Esophagus squamous epithelium (tissue), 5 donors: Measurements from ENCODE around the gene OR51B4. TPM values are rescaled to one million over a fixed set of nuclear protein-coding genes. Genes with fewer than 3 reads are reported as not detected.
"Not testable (repeated sequence)": the region's sequence is repeated elsewhere in the genome, so short reads cannot be mapped to it uniquely, and the experiment has no call there.

Source experiments
- DNase-seq: peaks from one replicate; lab custom pipeline; 2025; lab: John Stamatoyannopoulos, UW
- H3K27ac ChIP-seq, 4 donors: fragments of 200-600 bp; sonication (generic); one replicate each; pipeline ENCODE4 v1.5.1; 2016 to 2019; ENCODE audit warnings: mild to moderate bottlenecking in 1 of 4
- H3K27me3 ChIP-seq, 4 donors: fragments of 200-600 bp; sonication (generic); 1 replicate in 3 of 4; 2 replicates in 1 of 4; pipeline versions ENCODE4 v1.5.1 to v1.6.0; 2017 to 2021; ENCODE audit warnings: antibody characterized with exemption in 1 of 4
- H3K36me3 ChIP-seq, 3 donors: fragments of 200-600 bp; sonication (generic); one replicate each; pipeline ENCODE4 v1.5.1; 2016 to 2019
- H3K4me1 ChIP-seq, 3 donors: fragments of 200-600 bp; sonication (generic); one replicate each; pipeline ENCODE4 v1.5.1; 2017 to 2019
- H3K4me3 ChIP-seq, 4 donors: fragments of 200-600 bp; sonication (generic); 1 replicate in 3 of 4; 2 replicates in 1 of 4; pipeline ENCODE4 v1.5.1; 2016 to 2019; ENCODE audit warnings: mild to moderate bottlenecking in 2 of 4, moderate library complexity in 1 of 4
- H3K9me3 ChIP-seq, 3 donors: fragments of 200-600 bp; sonication (generic); one replicate each; pipeline ENCODE4 v1.5.1; 2016 to 2019
- POLR2A ChIP-seq, 4 donors: fragments of 450-650 bp; IDR thresholded peaks; one replicate each; pipeline ENCODE4 v1.6.1; 2017; ENCODE audit warnings: antibody characterized with exemption in 4 of 4, mild to moderate bottlenecking in 4 of 4, moderate library complexity in 3 of 4
- WGBS, 2 donors: methylation state at CpG; one replicate each; pipeline ENCODE4 v1.1.5; 2018; 5-methylcytosine and 5-hydroxymethylcytosine counted together
- intact Hi-C: fragments of 100-400 bp; cut with DNase I; formaldehyde crosslinking; loops from one replicate; pipeline ENCODE4 v1.15.0; 2022
- total RNA-seq, 4 donors: library from RNA; depleted of rRNA; stranded (reverse); fragments of >200 nt; gene quantifications; one replicate each; pipeline ENCODE4 v1.1.0, GENCODE V29; 2016
- TF ChIP-seq, protein P1 (sequence below), 6 experiments: fragments of 450-650 bp in 4 of 6; fragments of 200-600 bp in 2 of 6; sonication (generic) in 2 of 6; IDR thresholded peaks; one replicate each; pipeline ENCODE4 v1.5.1; 2016 to 2019; ENCODE audit warnings: antibody characterized with exemption in 6 of 6, mild to moderate bottlenecking in 4 of 6, moderate library complexity in 4 of 6
- donor health status: DM: yes; HTN: yes; CAD: no.

OR51B4 gene
- total RNA-seq, 4 donors from 2014 or later = not detected

DNA sequence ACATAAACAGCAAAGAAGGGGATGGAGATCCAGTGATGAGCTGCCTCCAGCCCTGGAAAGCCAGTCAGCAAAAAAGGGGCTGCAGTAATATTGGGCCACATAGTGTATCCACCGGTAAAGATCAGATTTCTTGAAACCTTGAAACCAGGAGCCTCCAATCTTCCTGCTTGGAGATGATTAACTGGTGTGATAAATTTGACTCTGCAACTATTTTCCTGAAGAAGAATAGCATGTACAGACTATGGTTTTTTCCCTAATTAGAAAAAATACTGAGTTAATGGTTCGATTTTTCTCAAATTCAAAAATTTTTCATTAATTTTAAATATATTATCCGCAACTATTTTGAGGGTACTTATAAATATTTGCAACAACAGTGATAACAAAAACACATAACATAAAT, 22.5 kb upstream of the OR51B4 start, which contains the start of gene OR51B2:
TSS of gene OR51B2 (minus strand) at position 101 of the 400 bp plus-strand sequence. CDS start at position 101, 0 bp downstream.
- Histone ChIP-seq H3K9me3 (no peaks in the 10 kb centered on the region), H3K4me1 (no peaks in the 10 kb centered on the region), H3K4me3 (no peak within 1 kb of the TSS), H3K27me3 (no peaks in the 10 kb centered on the region), H3K36me3 (no peaks in the 10 kb centered on the region), H3K27ac (no peak within 1 kb of the TSS)
- DNase-seq = no peak
- WGBS, 2 donors = 46 to 76% methylated on average over 3 of the region's 3 CpGs
- intact Hi-C loops = no loop called here
- no peak for TF ChIP-seq POLR2A (IDR thresholded peaks at IDR 0.05)
- TF ChIP-seq, protein P1, sequence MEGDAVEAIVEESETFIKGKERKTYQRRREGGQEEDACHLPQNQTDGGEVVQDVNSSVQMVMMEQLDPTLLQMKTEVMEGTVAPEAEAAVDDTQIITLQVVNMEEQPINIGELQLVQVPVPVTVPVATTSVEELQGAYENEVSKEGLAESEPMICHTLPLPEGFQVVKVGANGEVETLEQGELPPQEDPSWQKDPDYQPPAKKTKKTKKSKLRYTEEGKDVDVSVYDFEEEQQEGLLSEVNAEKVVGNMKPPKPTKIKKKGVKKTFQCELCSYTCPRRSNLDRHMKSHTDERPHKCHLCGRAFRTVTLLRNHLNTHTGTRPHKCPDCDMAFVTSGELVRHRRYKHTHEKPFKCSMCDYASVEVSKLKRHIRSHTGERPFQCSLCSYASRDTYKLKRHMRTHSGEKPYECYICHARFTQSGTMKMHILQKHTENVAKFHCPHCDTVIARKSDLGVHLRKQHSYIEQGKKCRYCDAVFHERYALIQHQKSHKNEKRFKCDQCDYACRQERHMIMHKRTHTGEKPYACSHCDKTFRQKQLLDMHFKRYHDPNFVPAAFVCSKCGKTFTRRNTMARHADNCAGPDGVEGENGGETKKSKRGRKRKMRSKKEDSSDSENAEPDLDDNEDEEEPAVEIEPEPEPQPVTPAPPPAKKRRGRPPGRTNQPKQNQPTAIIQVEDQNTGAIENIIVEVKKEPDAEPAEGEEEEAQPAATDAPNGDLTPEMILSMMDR (IDR thresholded peaks at IDR 0.05) = no peak

DNA sequence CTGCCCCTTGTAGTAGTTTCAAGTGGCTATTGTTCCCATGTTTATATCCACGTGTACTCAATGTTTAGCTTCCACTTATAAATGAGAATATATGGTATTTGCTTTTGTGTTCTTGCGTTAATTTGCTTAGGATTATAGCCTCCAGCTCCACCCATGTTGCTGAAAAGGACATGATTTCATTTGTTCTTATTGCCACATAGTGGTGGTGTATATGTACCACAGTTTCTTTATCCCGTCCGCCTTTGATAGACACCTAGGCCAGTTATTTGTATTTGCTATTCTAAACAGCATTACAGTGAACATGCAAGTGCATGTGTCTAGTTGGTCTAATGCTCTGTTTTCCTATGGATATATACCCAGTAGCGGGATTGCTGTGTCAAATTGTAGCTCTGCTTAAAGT, 15.5 kb upstream of the OR51B4 start:
- H3K27me3 ChIP-seq = no peaks in the 10 kb centered on the region
- no peaks in the 10 kb centered on the region for H3K4me1 ChIP-seq
- 51 to 54% methylated on average over 5 of the region's 5 CpGs for WGBS, 2 donors
- H3K36me3 ChIP-seq = no peaks in the 10 kb centered on the region
- TF ChIP-seq, protein P1 (IDR thresholded peaks at IDR 0.05) = no peak
- TF ChIP-seq POLR2A (IDR thresholded peaks at IDR 0.05) = no peak
- H3K9me3 ChIP-seq = no peaks in the 10 kb centered on the region
- no peak for DNase-seq
- no peak overlapping the region for H3K4me3 ChIP-seq
- no peak overlapping the region for H3K27ac ChIP-seq
- intact Hi-C loops = no loop called here

- H3K27me3 ChIP-seq, H3K4me1 ChIP-seq, H3K4me3 ChIP-seq, DNase-seq, H3K36me3 ChIP-seq, H3K9me3 ChIP-seq, intact Hi-C loops, H3K27ac ChIP-seq: not testable (repeated sequence)
- 61 to 65% methylated on average over 3 of the region's 3 CpGs for WGBS, 2 donors
These were observed 11.7 kb upstream of the OR51B4 start for GRCh38 chr11:5313326-5314023.

- TF ChIP-seq, protein P1 (IDR thresholded peaks at IDR 0.05) = no peak
- no peak for TF ChIP-seq POLR2A (IDR thresholded peaks at IDR 0.05)
- Histone ChIP-seq H3K4me1 (no peaks in the 10 kb centered on the region), H3K36me3 (no peaks in the 10 kb centered on the region), H3K27me3 (no peaks in the 10 kb centered on the region), H3K4me3 (no peak overlapping the region), H3K27ac (no peak overlapping the region), H3K9me3 (no peaks in the 10 kb centered on the region)
- intact Hi-C loops = no loop called here
- WGBS, 2 donors = 86 to 100% methylated on average over 1 of the region's 1 CpG
- DNase-seq = no peak
These were observed 8.7 kb upstream of the OR51B4 start for GRCh38 chr11:5310423-5310822.

DNA sequence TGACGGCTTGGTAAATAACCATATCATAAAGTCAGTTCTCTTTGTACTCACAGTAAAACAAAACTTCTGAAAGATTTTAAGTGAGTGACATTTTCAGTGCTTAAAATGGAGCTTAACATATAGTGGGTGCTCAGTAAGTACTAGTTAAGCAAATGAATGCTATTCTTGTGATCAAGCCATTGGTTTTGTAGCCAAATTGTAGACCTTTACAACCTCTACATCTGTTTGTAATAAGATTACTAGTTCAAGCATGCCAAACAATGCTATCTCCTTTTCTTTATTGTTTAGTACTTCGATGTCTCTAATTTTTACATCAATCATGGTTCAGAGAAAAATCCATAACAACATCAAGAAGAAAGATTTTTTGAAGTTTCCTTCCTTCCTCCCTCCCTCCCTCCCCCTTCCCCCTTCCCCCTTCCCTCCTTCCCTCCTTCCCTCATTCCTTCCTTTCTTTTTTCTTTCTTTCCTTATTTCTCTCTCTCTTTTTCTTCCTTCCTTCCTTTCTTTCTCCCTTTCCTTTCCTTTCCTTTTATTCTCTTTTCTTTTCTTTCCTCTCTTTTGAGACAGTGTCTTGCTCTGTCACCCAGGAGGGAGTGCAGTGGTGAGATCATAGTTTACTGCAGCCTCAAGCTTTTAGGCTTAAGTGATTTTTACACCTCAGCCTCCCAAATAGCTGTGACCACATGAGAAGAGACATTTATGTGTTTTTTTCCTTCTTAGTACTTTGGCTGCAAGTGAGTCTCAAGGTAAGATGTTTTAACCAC, 5.7 kb upstream of the OR51B4 start:
- 45 to 59% methylated on average over 2 of the region's 2 CpGs for whole genome bisulfite sequencing, 2 donors
- intact Hi-C loops = no loop called here
- no peak for DNase-seq
- Histone ChIP-seq H3K4me1 (no peaks in the 10 kb centered on the region), H3K4me3 (no peak overlapping the region), H3K9me3 (no peaks in the 10 kb centered on the region), H3K36me3 (no peaks in the 10 kb centered on the region), H3K27me3 (no peaks in the 10 kb centered on the region), H3K27ac (no peak overlapping the region)
- TF ChIP-seq, protein P1 (IDR thresholded peaks at IDR 0.05) = no peak
- TF ChIP-seq POLR2A (IDR thresholded peaks at IDR 0.05) = no peak
